ENCODE measurements around the gene VOPP1. TPM values are rescaled to one million over a fixed set of nuclear protein-coding genes. Genes with fewer than 3 reads are reported as not detected.

Gene VOPP1
- total and polyA plus RNA-seq, 9 of the 15 experiments (the other 6 are each of a cell fraction or from before 2014, with no cell fraction given), result 8.2 to 45.8 (median 31.2) TPM

DNA sequence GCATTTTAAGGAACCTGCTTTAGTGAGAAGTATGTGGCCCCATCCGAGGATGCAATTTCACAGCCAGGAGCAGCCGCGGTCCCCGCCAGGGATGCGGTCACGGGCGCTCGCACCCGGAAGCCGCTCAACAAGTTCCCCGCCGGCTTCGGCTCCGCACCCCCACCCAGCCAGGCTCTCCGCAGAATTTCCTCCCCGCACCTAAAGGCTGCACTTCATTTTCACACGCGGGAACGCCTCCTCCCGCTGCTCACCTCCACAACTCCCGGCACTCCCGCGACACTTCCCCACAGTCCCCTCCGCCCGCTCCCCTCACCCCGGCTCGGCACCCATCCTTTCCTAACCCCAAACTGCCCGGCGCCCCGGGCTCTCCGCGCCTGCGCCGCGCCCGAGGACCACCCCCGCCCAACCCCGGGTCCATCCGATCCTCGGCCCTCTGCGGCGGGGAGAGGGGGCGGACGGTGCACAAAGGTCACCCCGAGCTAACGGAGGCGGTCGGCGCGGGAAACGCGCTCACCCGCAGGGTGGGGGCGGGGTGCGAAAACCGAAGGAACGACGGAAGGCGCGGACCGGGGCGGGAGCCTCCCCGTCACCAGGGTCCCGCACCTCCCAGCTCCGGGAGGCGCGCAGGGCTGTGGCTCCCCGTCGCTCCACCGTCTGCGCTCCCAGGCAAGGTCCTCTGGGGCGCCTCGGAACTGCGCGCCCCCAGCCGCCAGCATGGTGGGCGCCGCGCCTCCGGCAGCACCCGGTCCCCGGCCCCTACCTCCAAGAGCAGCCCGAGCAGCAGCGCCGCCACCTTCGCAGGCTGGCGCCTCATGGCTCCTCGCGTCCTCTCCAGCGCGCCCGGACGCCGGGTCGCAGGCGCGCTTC lies 558 bp downstream of the VOPP1 start (continued):
- TF ChIP-seq PCBP1 (IDR thresholded peaks at IDR 0.05; ENCODE audit: low read depth, low read length, poor library complexity, severe bottlenecking) (peak; percentile 88), HDAC2 (IDR thresholded peaks at IDR 0.05) (0 out of 2 replicates have a peak, but pooled peaks have one; percentile 51), GABPB1 (CRISPR knock-in tag; IDR thresholded peaks at IDR 0.05) (peak; percentile 33; the same call in 1 of the 2 replicates), NR4A1 (CRISPR knock-in tag; IDR thresholded peaks at IDR 0.05) (no peak), NR4A1 (tag; IDR thresholded peaks at IDR 0.05) (0 out of 2 replicates have a peak, but pooled peaks have one; percentile 18), BCOR (IDR thresholded peaks at IDR 0.05) (0 out of 2 replicates have a peak, but pooled peaks have one; percentile 25), CREB1 (IDR thresholded peaks at IDR 0.05) (no peak), CREB1 (CRISPR knock-in tag; IDR thresholded peaks at IDR 0.05) (0 out of 2 replicates have a peak, but pooled peaks have one; percentile 13), ATF7 (IDR thresholded peaks at IDR 0.05) (0 out of 2 replicates have a peak, but pooled peaks have one; percentile 14), ZBTB2 (IDR thresholded peaks at IDR 0.05) (peak; percentile 78), ELF1 (tag; IDR thresholded peaks at IDR 0.05) (peak; percentile 68), POLR2B (IDR thresholded peaks at IDR 0.05; ENCODE audit: low read depth, partially characterized antibody) (peak; percentile 48), ELF4 (CRISPR knock-in tag; IDR thresholded peaks at IDR 0.05) (no peak)
- TF ChIP-seq, protein P1, sequence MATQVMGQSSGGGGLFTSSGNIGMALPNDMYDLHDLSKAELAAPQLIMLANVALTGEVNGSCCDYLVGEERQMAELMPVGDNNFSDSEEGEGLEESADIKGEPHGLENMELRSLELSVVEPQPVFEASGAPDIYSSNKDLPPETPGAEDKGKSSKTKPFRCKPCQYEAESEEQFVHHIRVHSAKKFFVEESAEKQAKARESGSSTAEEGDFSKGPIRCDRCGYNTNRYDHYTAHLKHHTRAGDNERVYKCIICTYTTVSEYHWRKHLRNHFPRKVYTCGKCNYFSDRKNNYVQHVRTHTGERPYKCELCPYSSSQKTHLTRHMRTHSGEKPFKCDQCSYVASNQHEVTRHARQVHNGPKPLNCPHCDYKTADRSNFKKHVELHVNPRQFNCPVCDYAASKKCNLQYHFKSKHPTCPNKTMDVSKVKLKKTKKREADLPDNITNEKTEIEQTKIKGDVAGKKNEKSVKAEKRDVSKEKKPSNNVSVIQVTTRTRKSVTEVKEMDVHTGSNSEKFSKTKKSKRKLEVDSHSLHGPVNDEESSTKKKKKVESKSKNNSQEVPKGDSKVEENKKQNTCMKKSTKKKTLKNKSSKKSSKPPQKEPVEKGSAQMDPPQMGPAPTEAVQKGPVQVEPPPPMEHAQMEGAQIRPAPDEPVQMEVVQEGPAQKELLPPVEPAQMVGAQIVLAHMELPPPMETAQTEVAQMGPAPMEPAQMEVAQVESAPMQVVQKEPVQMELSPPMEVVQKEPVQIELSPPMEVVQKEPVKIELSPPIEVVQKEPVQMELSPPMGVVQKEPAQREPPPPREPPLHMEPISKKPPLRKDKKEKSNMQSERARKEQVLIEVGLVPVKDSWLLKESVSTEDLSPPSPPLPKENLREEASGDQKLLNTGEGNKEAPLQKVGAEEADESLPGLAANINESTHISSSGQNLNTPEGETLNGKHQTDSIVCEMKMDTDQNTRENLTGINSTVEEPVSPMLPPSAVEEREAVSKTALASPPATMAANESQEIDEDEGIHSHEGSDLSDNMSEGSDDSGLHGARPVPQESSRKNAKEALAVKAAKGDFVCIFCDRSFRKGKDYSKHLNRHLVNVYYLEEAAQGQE (IDR thresholded peaks at IDR 0.05; ENCODE audit: borderline replicate concordance), result no peak
- TF ChIP-seq, protein P1 (CRISPR knock-in tag; IDR thresholded peaks at IDR 0.05; ENCODE audit: low read depth), result 0 out of 2 replicates have a peak, but pooled peaks have one; percentile 19
- TF ChIP-seq, protein P2, sequence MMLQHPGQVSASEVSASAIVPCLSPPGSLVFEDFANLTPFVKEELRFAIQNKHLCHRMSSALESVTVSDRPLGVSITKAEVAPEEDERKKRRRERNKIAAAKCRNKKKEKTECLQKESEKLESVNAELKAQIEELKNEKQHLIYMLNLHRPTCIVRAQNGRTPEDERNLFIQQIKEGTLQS (IDR thresholded peaks at IDR 0.05), result no peak
- TF ChIP-seq, protein P2 (CRISPR knock-in tag; conservative IDR thresholded peaks at IDR 0.05), result no peak
